Stimulated activated naive CD4-positive, alpha-beta T cell (primary cell): ENCODE measurements around the gene TGFBR2.

Experiments used
- DNase-seq, 6 experiments: peaks; one replicate each; lab custom pipeline; 2025; lab: John Stamatoyannopoulos, UW

The TGFBR2 gene

DNA sequence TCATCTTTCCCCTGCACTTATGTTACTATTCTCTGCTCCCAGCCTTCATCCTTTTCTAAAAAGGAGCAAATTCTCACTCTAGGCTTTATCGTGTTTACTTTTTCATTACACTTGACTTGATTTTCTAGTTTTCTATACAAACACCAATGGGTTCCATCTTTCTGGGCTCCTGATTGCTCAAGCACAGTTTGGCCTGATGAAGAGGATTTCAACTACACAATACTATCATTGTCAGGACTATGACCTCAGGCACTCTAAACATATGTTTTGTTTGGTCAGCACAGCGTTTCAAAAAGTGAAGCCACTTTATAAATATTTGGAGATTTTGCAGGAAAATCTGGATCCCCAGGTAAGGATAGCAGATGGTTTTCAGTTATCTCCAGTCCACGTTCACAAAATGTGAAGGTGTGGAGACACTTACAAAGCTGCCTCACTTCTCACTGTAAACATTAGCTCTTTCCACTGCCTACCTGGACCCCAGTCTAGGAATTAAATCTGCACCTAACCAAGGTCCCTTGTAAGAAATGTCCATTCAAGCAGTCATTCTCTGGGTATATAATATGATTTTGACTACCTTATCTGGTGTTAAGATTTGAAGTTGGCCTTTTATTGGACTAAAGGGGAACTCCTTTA is 86.2 kb downstream of the TGFBR2 start:
- no peak for DNase-seq

DNA sequence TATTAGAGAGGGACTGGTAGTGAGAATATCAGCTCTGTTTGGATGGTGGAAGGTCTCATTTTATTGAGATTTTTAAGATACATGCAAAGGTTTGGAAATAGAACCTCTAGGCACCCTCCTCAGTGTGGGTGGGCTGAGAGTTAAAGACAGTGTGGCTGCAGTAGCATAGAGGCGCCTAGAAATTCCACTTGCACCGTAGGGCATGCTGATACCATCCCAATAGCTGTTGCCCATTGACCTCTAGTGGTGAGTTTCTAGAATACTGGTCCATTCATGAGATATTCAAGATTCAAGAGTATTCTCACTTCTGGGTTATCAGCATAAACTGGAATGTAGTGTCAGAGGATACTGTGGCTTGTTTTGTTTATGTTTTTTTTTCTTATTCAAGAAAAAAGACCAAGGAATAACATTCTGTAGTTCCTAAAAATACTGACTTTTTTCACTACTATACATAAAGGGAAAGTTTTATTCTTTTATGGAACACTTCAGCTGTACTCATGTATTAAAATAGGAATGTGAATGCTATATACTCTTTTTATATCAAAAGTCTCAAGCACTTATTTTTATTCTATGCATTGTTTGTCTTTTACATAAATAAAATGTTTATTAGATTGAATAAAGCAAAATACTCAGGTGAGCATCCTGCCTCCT is 87.2 kb downstream of the TGFBR2 start:
- DNase-seq = peak in 5 of 6 experiments; percentile 36 to 73 (median 52)

DNA sequence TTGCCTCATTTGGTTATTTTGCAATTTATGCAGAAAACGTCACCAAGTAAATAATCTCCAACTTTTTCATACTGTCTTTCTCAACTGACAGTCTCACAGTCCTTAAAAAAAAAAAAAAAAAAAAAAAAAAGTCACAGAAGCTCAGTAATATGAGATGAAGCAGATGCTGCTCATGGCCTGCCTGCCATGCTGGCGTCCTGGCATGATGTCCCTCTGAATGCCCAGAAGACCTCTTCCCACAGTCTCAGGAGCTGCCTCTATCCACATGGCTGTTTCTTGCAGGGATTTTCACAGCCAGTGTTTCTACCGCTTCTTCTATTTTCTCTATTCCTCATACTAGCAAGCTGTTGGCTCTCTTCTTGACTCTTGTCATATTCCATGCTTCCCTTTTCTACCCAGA is 87.7 kb downstream of the TGFBR2 start:
- no peak for DNase-seq

DNA sequence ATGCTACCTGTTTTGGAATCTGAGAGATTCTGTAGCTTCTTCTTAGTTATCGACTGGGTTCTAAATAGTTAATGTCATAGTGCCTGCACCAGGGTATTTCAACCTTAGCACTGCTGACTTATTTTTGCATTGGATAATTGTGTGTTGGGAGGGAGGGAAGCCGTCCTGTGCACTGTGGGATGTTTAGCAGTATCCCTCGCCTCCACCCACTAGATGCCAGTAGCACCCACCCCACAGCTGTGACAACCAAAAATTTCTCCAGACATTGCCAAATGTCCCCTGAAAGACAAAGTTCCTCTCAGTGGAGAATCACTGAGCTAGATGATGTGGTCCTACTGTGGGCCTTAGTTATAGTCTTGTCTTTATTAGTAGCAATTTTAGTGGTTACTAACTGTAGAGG is 88.3 kb downstream of the TGFBR2 start:
- no peak for DNase-seq

DNA sequence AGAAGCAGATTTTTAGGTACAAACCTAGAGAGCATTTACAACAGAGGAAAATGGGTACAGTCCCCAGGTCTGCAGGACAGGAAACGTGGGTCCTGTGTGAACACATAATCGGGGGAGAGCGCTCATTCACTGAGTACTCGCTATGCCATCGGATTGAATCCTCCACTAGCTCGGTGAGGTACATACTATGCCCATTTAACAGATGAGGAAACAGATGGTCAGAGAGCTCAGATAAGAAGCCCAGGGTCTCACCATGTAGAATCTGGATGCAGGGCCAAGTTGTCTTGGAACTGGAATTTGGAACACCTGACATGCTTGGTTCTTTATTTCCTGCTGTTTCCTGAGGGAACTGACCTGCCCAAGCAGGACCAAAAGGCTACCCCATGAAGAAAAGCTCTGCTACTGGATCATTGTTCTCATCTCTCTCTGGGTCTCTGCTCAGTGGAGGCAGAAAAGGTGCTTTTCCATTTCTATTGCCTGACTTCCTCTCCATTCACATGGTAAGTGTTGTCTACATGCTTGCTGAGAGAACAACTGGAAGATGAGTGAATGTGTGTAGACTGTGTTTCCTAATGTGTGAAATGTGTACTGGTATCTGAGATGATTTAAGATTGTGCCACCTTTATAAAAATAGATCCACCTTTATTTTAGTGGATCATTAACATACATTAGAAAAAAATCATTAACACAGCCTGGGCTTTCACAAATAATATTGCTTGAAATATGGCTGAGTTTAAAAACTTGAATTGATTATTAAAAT is 89.1 kb downstream of the TGFBR2 start:
- DNase-seq = no peak

DNA sequence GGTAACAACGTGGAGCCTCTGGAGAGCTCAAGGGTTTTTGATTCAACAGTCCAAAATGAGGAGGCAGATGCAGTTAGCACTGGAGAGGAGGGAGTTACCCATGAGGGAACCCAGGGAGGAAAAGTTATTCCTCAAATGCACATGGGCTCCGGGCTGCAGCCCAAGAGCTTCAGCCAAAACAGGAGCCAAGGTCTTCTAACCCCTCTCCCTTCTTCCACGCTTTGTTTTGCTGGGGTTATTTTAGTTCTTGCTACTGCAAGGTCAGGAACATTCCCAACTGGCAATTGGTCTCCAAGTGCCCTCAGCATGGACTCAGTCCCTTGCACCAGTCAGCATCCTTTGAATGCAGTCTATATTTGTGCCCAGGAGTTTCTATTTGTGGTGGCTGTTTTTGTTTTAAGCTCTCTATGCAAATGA is 90.0 kb downstream of the TGFBR2 start:
- no peak for DNase-seq

DNA sequence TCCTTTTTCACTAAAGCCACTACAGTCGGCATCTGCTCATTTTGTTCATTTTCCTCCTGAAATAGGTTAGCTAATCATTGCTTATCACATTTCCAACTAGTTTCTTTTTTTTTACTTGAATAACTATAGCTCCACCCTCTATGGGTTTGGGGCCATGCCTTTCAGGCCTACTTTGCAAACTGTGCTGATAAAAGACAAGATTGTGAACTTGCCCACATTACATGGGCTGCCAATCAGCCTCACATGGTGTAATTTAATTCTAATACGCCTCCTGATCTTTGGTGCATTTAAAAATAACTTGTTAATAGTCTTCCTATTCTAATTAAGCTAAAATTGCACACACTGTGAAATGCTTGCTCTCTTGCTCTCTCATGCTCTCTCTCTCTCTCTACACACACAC is 90.5 kb downstream of the TGFBR2 start:
- DNase-seq = no peak

DNA sequence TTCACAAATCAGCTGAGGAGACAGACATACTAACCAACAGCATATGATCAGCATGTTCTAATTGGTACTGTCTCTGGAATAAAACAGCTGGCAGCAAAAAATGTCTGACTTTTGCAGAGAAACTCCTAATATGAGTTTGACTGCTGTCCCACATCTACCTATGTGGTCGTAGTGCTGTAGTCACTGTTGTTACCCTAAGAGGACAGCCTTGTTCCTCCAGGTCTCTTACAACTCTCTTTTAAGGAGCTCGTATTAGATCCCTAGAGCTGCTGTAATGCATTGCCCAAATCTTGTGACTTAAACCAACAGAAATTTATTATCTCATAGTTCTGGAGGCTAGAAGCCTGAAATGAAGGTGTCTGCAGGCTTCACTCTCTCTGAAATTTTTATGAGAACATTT is 92.1 kb downstream of the TGFBR2 start:
- DNase-seq = no peak

DNA sequence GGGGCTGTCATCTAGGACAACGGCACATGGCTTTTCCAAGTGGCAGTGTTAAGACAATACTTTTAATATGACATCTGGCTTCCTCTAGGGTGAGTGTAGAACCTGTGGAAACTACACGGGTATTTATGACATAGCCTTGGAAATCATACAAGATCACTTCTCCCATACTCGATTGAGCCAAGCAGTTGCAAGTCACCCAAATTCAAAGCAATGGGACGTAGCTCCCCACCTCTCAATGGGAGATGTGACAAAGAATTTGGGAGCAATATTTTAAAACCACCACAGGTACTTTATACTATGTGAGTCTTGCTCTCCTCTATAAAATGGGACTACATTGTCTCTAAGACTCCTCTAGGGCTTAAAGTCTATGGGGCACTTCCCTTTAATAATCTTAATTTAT is 93.5 kb downstream of the TGFBR2 start:
- no peak for DNase-seq

DNA sequence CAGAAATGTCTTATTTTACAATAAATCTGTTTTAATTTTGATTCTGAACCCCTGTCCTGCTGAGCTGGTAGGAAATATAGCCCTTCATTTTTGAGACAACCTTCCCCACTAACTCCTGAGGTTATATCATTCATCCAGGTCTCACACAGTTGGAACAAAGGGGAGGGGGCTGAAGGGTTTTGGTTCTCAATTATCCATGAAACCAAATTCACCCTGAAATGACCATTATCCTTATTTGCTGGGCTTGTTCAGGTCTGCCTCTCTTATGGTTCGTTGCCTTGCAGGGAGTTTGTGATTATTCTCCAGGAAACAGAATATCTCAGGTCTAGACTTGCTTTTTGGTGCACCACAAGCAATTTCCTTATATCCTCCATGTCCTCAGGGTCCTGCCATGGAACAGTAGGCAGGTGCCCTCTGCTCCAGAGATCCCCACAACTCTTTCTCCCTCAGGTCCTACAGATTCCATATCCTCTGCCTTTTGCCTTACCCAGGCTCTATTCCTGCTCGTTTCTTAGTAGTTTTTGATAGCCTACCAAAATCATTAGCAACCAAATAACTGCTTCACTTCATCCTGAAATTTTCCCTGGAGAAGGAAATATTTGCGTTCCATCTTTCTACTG is 94.4 kb downstream of the TGFBR2 start:
- DNase-seq = no peak

DNA sequence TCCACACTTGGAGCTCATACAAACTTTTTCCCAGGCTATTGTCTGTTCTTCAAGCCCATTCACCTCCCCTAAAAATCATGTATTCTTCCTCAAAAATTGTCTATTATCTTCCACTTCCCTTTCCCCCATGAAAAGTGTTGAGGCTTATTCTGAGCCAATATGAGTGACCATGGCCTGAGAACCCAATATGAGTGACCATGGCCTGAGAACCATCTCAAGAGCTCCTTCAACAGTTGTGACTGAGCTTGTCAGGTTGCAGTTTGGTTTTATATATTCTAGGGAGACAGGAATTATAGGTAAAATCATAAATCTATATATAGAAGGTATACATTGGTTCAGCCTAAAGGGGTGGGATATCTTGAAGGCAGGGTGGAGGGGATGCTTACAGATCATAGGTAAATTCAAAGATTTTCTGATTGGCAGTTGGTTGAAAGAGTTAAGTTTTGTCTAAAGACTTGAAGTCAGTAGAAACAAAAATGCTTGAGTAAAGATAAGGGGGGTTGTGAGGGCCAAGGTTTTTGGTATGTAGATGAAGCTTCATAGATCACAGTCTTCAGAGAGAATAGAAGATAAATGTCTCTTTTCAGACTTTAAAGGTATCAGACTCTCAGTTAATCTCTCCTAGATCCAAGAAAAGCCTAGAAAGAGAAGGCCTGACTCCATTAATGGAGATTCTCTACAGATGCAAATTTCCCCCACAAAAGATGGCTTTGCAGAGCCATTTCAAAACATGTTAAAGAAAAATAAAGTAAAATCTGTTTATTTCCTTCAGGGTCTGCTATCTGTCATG is 95.8 kb downstream of the TGFBR2 start:
- DNase-seq = no peak

DNA sequence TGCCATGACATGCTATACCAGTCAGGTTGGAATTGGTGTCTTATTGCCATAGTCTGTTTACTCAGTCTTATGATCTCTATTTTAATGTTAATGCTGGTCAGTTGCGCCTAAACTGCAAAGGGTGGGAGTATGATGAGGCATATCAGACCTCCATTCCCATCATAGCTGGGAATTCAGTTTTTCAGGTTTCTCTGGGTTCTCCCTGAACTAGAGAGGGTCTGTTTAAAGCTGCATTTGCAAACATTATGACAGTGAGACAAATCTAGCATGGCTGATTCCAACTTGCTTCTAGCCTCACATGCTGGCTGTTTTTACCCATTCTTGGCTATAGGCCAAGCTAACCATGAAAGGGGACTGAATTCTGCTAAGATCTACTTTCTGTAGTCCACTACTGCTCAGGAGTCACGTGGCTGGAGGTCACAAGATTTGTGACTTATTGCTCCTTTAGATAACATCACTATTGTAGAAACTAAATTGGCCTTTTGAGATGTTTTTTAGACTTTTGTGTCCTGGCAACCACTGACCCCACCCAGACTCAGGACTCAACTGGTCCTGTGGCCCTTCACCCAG is 96.5 kb downstream of the TGFBR2 start:
- no peak for DNase-seq

DNA sequence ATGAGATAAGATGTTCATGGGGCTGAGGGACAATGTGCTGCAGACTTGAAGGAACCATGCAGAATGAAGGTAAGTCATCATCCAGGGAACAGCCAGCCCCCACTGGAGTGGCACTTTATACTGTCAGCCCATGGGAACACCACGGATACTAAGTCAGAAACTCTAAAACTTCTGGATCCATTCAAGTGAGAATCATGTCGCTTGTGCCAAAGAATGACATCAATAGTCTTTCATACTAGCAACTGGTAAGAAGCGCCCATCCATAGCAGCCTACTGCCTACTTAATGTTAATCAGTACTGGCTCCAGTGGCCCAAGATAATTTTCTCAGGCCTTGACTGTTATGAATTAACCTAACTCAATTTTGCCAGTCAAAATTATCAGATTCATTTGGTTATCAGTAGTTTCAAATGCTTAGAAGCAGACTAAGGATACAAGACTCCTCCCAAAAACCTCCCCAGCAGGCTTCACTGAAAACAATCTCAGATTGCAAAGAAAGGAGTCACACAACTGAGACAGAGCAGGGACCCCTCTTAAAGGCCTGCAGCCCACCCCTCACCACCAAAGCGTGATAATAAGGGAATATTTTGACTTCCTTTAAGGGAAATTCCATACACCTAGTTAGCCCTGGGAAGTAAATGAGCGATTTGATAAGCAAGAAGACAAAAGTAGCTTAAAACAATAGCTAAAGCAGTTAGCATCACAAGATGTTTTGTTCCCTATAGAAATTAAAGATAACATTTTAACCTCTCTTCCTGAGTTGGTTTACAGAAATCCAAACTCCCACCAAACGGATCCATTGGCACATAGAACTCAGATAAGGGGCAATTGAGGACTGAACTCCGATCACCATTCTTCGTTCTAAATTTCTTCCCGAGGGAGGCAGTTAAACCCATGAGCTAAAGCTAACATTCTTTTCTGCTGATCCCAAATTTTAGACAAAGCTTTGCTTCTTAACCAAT is 98.8 kb downstream of the TGFBR2 start:
- DNase-seq = no peak

DNA sequence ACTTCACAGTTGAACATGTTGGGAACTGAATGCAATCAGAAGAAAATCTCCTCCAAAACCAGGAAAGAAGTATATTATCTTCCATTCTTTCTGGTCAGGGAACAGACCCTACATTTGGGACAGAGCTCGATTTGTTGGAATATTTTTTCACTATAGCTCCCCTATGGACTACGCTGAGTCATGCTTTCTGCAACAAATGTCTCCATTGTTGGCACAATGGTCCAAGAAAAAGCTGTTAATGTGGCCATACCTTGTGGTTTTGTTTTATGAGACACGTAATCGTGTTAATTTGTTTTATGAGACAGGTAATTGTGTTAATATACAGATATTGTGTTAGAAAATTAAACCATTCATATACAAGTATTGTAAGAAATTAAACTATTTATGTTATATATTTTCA is 101.4 kb downstream of the TGFBR2 start:
- no peak for DNase-seq

DNA sequence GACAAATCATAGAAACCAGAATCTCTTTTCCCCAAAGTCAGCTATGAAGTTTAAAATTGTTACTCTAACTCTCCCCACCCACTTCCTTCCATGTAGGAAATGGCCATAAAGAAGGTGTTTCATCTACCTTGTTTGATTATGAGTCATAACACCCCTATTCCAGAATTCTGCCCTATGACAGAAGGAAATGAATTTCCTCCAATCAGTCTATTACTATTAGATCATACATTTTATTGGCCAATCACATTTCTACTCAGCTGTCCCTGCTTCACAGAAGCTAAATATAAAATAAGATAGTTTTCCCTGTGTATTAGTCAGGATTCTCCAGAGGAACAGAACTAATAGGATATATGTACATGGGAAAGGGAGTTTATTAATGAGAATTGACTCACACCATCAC is 102.1 kb downstream of the TGFBR2 start:
- DNase-seq = no peak

DNA sequence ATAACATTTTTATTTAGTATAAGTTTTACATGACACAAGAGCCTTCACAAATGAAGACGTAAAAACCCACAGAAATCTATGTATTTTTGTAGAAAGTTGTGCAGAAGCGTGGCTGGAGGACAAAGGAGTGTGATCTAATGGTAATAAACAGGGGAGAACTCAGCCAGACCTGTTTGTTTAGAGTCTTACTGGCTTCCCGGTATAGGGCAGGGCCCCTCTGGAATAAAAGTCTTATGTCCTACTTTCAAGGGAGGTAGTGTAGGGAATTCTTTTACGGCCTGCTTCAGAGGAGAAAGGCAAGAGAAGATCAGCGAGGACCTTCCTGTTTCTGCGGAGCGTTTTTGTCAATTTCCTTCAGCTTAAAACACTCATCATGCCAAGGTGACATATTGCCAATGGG is 103.6 kb downstream of the TGFBR2 start:
- DNase-seq = no peak

DNA sequence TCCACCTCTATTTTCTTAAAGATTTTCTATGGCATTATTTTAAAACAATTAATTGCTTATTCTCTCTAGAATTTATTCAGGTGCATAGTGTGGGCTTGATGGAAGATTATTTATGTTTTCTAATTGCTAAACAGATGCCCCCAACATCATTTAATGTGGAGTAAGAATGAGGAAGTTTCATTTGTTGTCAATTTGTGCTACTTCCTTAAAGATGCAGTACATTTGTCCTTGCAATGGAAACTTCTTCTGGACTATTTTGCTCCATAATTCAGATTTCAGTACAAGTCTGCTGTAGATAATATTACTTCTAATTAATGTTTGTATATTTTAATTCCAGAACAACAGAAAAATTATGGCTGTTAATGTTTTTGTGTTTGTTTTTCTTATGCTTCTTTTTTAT is 104.8 kb downstream of the TGFBR2 start:
- DNase-seq = no peak

DNA sequence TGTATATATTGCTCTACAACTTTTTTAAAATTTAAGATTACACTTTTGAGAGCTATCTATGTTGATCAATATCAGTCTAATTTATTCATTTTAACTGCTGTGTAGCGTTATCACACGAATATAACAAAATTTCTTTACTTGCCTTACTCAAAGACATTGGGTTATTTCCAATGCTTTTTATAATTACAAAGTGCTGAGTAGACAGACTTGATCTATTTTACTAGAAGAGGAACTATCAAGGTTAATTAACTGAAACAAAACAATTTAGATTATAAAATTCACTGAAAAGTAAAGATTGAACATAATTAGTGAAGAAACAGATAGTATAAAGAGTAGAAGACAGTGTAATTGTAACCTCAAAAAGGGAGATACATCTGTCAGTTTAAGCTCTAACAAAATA is 105.5 kb downstream of the TGFBR2 start:
- DNase-seq = no peak

DNA sequence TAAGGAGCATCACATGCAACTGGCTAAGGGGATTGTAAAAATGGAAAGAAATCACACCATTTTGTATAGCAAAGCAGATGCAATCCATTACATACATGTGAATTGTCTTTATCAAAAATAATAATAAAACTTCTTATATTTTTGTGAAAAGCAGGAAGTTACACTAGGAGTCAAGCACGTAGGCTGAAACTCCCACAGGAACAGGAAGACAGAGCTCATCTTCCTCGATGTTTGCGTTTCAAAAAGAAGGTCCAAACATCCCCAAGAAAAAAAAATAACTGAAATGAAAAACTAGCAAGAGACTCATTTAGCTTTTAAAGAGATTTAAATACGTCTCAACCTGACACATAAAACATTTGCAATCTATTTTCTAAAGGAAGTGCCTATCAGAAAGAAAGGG is 106.6 kb downstream of the TGFBR2 start:
- DNase-seq = no peak

DNA sequence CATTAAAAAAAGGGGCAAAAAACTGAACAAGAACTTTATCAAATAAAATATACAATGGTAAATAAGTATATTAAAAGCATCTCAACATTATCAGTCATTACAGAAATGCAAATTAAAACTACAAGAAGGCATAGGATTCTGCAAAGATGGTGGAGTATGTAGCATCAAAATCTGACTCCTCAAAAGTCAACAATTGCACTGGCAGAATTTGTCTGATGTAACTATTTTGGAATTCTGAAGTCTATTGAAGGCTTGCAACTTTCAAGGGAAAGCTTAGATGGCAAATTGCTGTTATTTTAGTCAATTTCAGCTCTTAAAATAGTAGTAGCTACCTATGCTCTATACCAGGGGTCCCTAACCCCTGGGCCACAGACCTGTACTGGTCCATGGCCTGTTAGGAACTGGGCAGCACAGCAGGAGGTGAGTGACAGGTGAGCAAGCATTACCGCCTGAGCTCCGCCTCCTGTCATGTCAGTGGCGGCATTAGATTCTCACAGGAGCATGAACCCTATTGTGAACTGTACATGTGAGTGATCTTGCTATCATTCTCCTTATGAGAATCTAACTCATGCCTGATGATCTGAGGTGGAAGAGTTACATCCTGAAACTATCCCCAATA is 107.6 kb downstream of the TGFBR2 start:
- DNase-seq = no peak
